ENCODE measurements around the gene LTA4H.
A peak's percentile ranks its signal among the peaks of the same experiment; 100 is the strongest.
"Not testable (repeated sequence)": the region's sequence is repeated elsewhere in the genome, so short reads cannot be mapped to it uniquely, and the experiment has no call there.

LTA4H gene

GRCh38 chr12:96073346-96074330 is 38.3 kb upstream of the LTA4H start:
- Histone ChIP-seq H3K36me3 (no peaks in the 10 kb centered on the region), H4K20me1 (no peaks in the 10 kb centered on the region), H3K4me1 (peaks cover 36 to 57% (median 45%) of the 10 kb centered on the region in 10 experiments), H3K9me3 (replicated peaks in 1 of 11) (no peaks in the 10 kb centered on the region), H3K4me3 (peak overlapping the region in 4 of 10 experiments; percentile 5 to 20 (median 10); a peak in 3 of 20 replicates), H3K27ac (peak overlapping the region in 9 of 11 experiments; percentile 27 to 71 (median 63); a peak in 16 of 22 replicates), H3K27me3 (no peaks in the 10 kb centered on the region), H3K4me2 (peak overlapping the region; percentile 60 to 86 (median 77)), H3K9ac (peak overlapping the region in 5 of 11 experiments; percentile 20 to 55 (median 29); a peak in 9 of 22 replicates)
- peak in 9 of 11 experiments; percentile 66 to 88 (median 77); a peak in 19 of 22 replicates for TF ChIP-seq Cebpa-rat (IDR thresholded peaks at IDR 0.05)

DNA sequence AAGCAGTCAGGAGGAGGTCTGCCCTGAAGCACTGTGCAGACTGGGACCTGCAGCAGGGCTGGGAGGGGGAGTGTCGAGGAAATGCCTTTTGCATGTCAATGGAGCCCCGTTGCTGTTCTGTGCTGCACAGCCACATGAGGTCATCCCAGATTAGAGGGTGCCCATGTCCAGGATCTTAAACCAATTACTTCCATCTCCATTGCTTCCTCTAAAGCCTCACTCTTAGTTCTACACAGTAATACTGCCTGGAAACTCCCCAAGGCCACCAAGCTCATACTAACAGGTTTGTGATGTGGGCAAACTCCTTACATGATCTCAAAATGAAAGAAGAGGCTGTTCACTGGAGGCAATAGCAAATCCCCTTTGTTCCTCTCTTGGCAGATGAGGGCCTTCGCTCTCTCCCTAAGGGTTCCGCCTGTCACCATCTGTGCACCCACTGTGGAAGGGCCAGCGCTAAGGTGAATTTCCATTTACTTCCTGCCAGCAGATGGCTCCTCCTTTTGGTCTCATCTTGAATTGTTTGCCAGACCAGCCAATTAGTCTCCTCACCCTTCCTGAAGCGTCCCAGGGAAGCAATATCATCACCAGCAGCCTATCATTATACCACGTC is 35.4 kb upstream of the LTA4H start:
- H3K9ac ChIP-seq, result 0 out of 22 replicates have a peak overlapping the region, but pooled peaks of 1 of the 11 experiments have one; percentile 25
- peak overlapping the region in 3 of 11 experiments; percentile 0 to 52 (median 1); a peak in 3 of 22 replicates for H3K27ac ChIP-seq
- no peak for TF ChIP-seq Cebpa-rat (IDR thresholded peaks at IDR 0.05)
- H3K4me3 ChIP-seq, result no peak overlapping the region
- H4K20me1 ChIP-seq, result no peaks in the 10 kb centered on the region
- H3K9me3 ChIP-seq (replicated peaks in 1 of 11), result no peaks in the 10 kb centered on the region
- no peaks in the 10 kb centered on the region for H3K27me3 ChIP-seq
- no peaks in the 10 kb centered on the region for H3K36me3 ChIP-seq
- H3K4me2 ChIP-seq, result peak overlapping the region; percentile 6 to 69 (median 45)
- peaks cover 36 to 48% (median 43%) of the 10 kb centered on the region in 10 experiments for H3K4me1 ChIP-seq

GRCh38 chr12:96069511-96070231 is 34.3 kb upstream of the LTA4H start:
- no peak overlapping the region for H3K4me2 ChIP-seq
- no peaks in the 10 kb centered on the region for H4K20me1 ChIP-seq
- H3K27ac ChIP-seq, result no peak overlapping the region
- no peaks in the 10 kb centered on the region for H3K9me3 ChIP-seq (replicated peaks in 1 of 11)
- H3K36me3 ChIP-seq, result no peaks in the 10 kb centered on the region
- no peak overlapping the region for H3K9ac ChIP-seq
- no peaks in the 10 kb centered on the region for H3K27me3 ChIP-seq
- peaks cover 37 to 54% (median 51%) of the 10 kb centered on the region in 10 experiments for H3K4me1 ChIP-seq
- TF ChIP-seq Cebpa-rat (IDR thresholded peaks at IDR 0.05), result no peak
- H3K4me3 ChIP-seq, result no peak overlapping the region

- H3K9me3 ChIP-seq (replicated peaks in 1 of 11), result no peaks in the 10 kb centered on the region
- TF ChIP-seq Cebpa-rat (IDR thresholded peaks at IDR 0.05), result no peak
- no peaks in the 10 kb centered on the region for H4K20me1 ChIP-seq
- H3K4me3 ChIP-seq, result no peak overlapping the region
- no peak overlapping the region for H3K27ac ChIP-seq
- no peaks in the 10 kb centered on the region for H3K36me3 ChIP-seq
- no peak overlapping the region for H3K4me2 ChIP-seq
- no peaks in the 10 kb centered on the region for H3K27me3 ChIP-seq
- H3K4me1 ChIP-seq, result peaks cover 37 to 54% (median 51%) of the 10 kb centered on the region in 10 experiments
- H3K9ac ChIP-seq, result no peak overlapping the region
Measured at GRCh38 chr12:96068636-96069035, 33.2 kb upstream of the LTA4H start.

DNA sequence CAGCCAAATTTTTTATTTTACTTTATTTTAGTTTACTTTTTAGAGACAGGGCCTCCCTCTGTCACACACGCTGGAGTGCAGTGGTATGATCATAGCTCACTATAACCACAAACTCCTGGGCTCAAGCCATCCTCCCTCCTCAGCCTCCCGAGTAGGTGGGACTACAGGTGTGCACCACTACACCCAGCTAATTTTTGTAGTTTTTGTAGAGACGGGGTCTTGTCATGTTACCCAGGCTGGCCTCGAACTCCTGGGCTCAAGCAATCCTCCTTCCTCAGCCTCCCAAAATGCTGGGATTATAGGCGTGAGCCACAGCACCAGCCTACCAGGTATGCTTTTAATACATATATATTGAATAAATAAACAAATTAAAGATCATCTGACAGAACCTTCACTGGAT is 32.7 kb upstream of the LTA4H start:
- no peak for TF ChIP-seq Cebpa-rat (IDR thresholded peaks at IDR 0.05)
- Histone ChIP-seq H3K36me3 (no peaks in the 10 kb centered on the region), H3K4me1 (peaks cover 37 to 54% (median 51%) of the 10 kb centered on the region in 10 experiments), H3K27me3 (no peaks in the 10 kb centered on the region), H3K4me2 (no peak overlapping the region), H3K27ac (no peak overlapping the region), H3K4me3 (no peak overlapping the region), H4K20me1 (no peaks in the 10 kb centered on the region), H3K9ac (no peak overlapping the region), H3K9me3 (replicated peaks in 1 of 11) (no peaks in the 10 kb centered on the region)

GRCh38 chr12:96065776-96066175 is 30.4 kb upstream of the LTA4H start:
- H3K27ac ChIP-seq; H3K9ac ChIP-seq; H3K27me3 ChIP-seq; H3K36me3 ChIP-seq; H3K9me3 ChIP-seq (replicated peaks in 1 of 11); H3K4me3 ChIP-seq; H4K20me1 ChIP-seq: not testable (repeated sequence)
- Histone ChIP-seq H3K4me2 (peak overlapping the region in 6 of 11 experiments; percentile 58 to 80 (median 74); a peak in 6 of 22 replicates), H3K4me1 (peaks cover 38 to 53% (median 46%) of the 10 kb centered on the region in 10 experiments)

DNA sequence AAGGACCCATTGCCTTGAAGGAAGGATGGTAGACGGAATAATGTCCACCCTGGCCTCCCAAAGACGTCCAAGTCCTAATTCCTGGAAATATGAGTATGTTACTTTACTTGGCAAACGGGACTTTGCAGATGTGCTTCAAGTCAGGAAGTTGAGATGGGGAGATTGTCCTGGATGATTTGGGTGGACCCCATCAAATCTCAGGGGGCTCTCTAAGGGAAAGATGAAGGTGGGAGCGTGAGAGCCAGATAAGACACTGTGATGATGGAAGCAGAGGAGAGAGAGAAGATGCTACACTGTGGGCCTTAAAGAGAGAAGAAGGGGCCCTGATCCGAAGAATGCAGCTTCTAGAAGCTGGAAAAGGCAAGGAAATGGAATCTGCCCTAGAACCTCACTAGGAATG is 29.6 kb upstream of the LTA4H start:
- Histone ChIP-seq H4K20me1 (no peaks in the 10 kb centered on the region), H3K27me3 (no peaks in the 10 kb centered on the region), H3K4me3 (no peak overlapping the region), H3K9me3 (replicated peaks in 1 of 11) (no peaks in the 10 kb centered on the region), H3K9ac (no peak overlapping the region), H3K4me2 (peak overlapping the region; percentile 58 to 80 (median 70); a peak in 21 of 22 replicates), H3K27ac (peak overlapping the region in 2 of 11 experiments; percentile 29 to 58; a peak in 2 of 22 replicates), H3K4me1 (peaks cover 32 to 48% (median 40%) of the 10 kb centered on the region in 10 experiments), H3K36me3 (no peaks in the 10 kb centered on the region)
- TF ChIP-seq Cebpa-rat (IDR thresholded peaks at IDR 0.05), result no peak

DNA sequence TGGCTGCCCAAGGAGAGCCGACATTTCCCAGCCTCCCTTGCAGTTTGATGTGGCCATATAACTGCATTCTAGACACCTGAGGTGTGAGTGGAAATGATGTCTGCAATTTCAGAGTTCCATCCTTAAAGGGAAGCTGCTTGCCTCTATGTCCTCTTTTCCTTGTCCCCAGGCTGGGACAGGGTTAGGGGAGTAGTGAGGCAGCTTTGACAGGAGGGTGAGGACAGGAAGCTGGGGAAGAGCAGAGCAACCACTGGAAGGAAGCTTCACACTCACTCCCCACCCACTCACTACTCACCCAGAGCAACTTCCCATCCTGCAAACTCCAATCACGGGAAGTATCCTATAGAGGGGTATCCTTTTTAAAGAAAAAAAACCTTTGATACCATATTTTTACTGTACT is 28.9 kb upstream of the LTA4H start:
- peak overlapping the region; percentile 58 to 80 (median 70) for H3K4me2 ChIP-seq
- H3K9me3 ChIP-seq (replicated peaks in 1 of 11), result no peaks in the 10 kb centered on the region
- H4K20me1 ChIP-seq, result no peaks in the 10 kb centered on the region
- H3K4me1 ChIP-seq, result peaks cover 32 to 48% (median 40%) of the 10 kb centered on the region in 10 experiments
- H3K9ac ChIP-seq, result peak overlapping the region in 2 of 11 experiments; percentile 15 to 16; a peak in 2 of 22 replicates
- no peak overlapping the region for H3K4me3 ChIP-seq
- TF ChIP-seq Cebpa-rat (IDR thresholded peaks at IDR 0.05), result no peak
- no peaks in the 10 kb centered on the region for H3K27me3 ChIP-seq
- no peaks in the 10 kb centered on the region for H3K36me3 ChIP-seq
- peak overlapping the region in 7 of 11 experiments; percentile 4 to 70 (median 34); a peak in 11 of 22 replicates for H3K27ac ChIP-seq
